Neural crest cell (in vitro differentiated cells): ENCODE measurements around the gene TEAD1. TPM values are rescaled to one million over a fixed set of nuclear protein-coding genes. Genes with fewer than 3 reads are reported as not detected.
A peak's percentile ranks its signal among the peaks of the same experiment; 100 is the strongest.

Experiments
- DNase-seq: peaks from one replicate; pipeline ENCODE4 v3.0.0; 2021; ENCODE audit warnings: low read depth, mixed read lengths, low spot score
- H3K27ac Mint-ChIP-seq: one replicate; pipeline ENCODE4 v1.8.0; 2021; ENCODE audit warnings: mild to moderate bottlenecking, mixed read lengths; ENCODE audit not compliant: unreplicated experiment
- H3K27me3 Mint-ChIP-seq: 2 replicates; pipeline ENCODE4 v1.8.0; 2021; ENCODE audit warnings: low read depth, mild to moderate bottlenecking, mixed read lengths
- H3K36me3 Mint-ChIP-seq: 2 replicates; pipeline ENCODE4 v1.8.0; 2021; ENCODE audit warnings: low read depth, mild to moderate bottlenecking, mixed read lengths
- H3K4me1 Mint-ChIP-seq: 2 replicates; pipeline ENCODE4 v1.8.0; 2021; ENCODE audit warnings: mixed read lengths
- H3K4me3 Mint-ChIP-seq: one replicate; pipeline ENCODE4 v1.8.0; 2021; ENCODE audit warnings: mild to moderate bottlenecking, mixed read lengths
- H3K9me3 Mint-ChIP-seq: 2 replicates; pipeline ENCODE4 v1.8.0; 2021; ENCODE audit warnings: mixed read lengths
- total RNA-seq: library from RNA; stranded (reverse); gene quantifications from 2 replicates; pipeline ENCODE4 v1.2.1, GENCODE V29; 2021
- TF ChIP-seq, protein P1 (sequence below): fragments of 200-600 bp; sonication (generic); conservative IDR thresholded peaks from 2 replicates; pipeline ENCODE4 v1.5.0; 2021; ENCODE audit warnings: antibody characterized with exemption, mild to moderate bottlenecking

The TEAD1 gene
- total RNA-seq, 1 donor from 2014 or later, result 84.1 TPM

DNA sequence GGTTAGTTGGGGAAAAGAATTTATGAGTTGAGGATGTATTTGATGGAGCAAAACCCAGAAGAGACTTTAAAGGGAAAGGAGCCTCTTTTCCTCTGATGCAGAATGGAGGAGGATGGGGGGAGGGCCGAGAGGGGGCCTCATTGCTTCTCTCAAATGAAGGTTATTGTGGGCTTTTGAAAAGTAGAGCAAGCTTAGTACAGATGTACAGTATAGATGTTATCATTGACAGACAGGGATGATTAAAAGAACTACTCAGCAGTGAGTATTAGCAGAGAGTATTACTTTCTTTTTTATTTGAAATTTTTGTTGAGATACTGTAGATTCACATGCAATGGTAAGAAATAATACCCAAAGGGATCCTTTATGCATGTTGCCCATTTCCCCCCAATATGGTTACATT is 98.1 kb downstream of the TEAD1 start:
- TF ChIP-seq, protein P1, sequence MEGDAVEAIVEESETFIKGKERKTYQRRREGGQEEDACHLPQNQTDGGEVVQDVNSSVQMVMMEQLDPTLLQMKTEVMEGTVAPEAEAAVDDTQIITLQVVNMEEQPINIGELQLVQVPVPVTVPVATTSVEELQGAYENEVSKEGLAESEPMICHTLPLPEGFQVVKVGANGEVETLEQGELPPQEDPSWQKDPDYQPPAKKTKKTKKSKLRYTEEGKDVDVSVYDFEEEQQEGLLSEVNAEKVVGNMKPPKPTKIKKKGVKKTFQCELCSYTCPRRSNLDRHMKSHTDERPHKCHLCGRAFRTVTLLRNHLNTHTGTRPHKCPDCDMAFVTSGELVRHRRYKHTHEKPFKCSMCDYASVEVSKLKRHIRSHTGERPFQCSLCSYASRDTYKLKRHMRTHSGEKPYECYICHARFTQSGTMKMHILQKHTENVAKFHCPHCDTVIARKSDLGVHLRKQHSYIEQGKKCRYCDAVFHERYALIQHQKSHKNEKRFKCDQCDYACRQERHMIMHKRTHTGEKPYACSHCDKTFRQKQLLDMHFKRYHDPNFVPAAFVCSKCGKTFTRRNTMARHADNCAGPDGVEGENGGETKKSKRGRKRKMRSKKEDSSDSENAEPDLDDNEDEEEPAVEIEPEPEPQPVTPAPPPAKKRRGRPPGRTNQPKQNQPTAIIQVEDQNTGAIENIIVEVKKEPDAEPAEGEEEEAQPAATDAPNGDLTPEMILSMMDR, result no peak
- Mint-ChIP-seq H3K4me1 (peaks cover 36% of the 10 kb centered on the region), H3K4me3 (no peak overlapping the region), H3K36me3 (peaks cover 4% of the 10 kb centered on the region), H3K27me3 (no peaks in the 10 kb centered on the region), H3K9me3 (peaks cover 3% of the 10 kb centered on the region), H3K27ac (no peak overlapping the region)
- no peak for DNase-seq

GRCh38 chr11:12773591-12773990 is 99.4 kb downstream of the TEAD1 start:
- TF ChIP-seq, protein P1, result no peak
- no peak overlapping the region for H3K27ac Mint-ChIP-seq

GRCh38 chr11:12775955-12776354 is 101.7 kb downstream of the TEAD1 start:
- peak overlapping the region; percentile 30 for H3K27ac Mint-ChIP-seq
- TF ChIP-seq, protein P1, result no peak
- no peak for DNase-seq
- H3K27me3 Mint-ChIP-seq, result no peaks in the 10 kb centered on the region
- peaks cover 21% of the 10 kb centered on the region for H3K4me1 Mint-ChIP-seq
- H3K36me3 Mint-ChIP-seq, result peaks cover 13% of the 10 kb centered on the region
- H3K9me3 Mint-ChIP-seq, result peaks cover 7% of the 10 kb centered on the region
- no peak overlapping the region for H3K4me3 Mint-ChIP-seq

More at GRCh38 chr11:12773591-12773990, 99.4 kb downstream of the TEAD1 start:
- no peak for DNase-seq
- no peak overlapping the region for H3K4me3 Mint-ChIP-seq
- no peaks in the 10 kb centered on the region for H3K27me3 Mint-ChIP-seq
- H3K9me3 Mint-ChIP-seq, result peaks cover 3% of the 10 kb centered on the region
- H3K36me3 Mint-ChIP-seq, result peaks cover 2% of the 10 kb centered on the region
- H3K4me1 Mint-ChIP-seq, result peaks cover 23% of the 10 kb centered on the region

DNA sequence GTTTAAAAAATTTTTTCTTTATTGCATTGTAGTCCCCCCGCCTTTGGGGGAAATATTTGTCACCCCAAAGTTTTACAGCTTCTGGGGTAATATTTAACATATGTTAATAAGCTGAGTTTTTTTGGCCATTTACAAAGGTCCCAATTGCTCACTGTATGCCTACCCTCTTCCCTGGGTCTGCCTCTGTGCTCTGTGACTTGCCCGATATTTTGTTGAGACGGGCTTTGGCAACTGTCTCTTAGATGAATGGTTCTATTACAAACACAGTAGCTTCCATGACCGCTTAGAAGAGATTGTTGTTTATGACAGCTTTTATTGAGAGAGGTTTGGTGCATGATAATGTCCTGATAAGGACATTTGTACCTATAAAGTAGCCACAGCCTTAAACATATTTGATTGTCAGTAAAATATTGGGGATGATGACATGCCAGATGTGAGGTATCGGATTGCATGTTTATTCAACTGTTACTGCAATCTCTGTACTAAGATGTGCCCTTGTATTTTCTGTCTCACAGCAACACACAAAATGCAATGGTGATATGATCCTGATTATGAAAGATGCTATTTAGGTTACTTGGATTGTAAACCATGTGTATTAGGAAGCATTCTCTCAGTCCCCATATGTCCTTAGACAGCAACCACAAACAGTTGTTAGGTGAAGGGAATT is 103.1 kb downstream of the TEAD1 start:
- TF ChIP-seq, protein P1, result no peak
- no peak overlapping the region for H3K27ac Mint-ChIP-seq

GRCh38 chr11:12778240-12778905 is 104.2 kb downstream of the TEAD1 start:
- TF ChIP-seq, protein P1, result no peak
- Mint-ChIP-seq H3K4me1 (peaks cover 17% of the 10 kb centered on the region), H3K27ac (no peak overlapping the region), H3K27me3 (no peaks in the 10 kb centered on the region), H3K36me3 (peaks cover 17% of the 10 kb centered on the region), H3K4me3 (no peak overlapping the region), H3K9me3 (peaks cover 7% of the 10 kb centered on the region)
- no peak for DNase-seq

More for the DNA sequence above, 103.1 kb downstream of the TEAD1 start:
- no peak for DNase-seq
- Mint-ChIP-seq H3K4me1 (peaks cover 17% of the 10 kb centered on the region), H3K4me3 (no peak overlapping the region), H3K27me3 (no peaks in the 10 kb centered on the region), H3K36me3 (peaks cover 17% of the 10 kb centered on the region), H3K9me3 (peaks cover 7% of the 10 kb centered on the region)
